Measurements from ENCODE around the gene CLEC9A. TPM values are rescaled to one million over a fixed set of nuclear protein-coding genes. Genes with fewer than 3 reads are reported as not detected.

CLEC9A gene
- polyA plus RNA-seq, 2 of the 4 experiments (the other 2 are of a cell fraction), result not detected

DNA sequence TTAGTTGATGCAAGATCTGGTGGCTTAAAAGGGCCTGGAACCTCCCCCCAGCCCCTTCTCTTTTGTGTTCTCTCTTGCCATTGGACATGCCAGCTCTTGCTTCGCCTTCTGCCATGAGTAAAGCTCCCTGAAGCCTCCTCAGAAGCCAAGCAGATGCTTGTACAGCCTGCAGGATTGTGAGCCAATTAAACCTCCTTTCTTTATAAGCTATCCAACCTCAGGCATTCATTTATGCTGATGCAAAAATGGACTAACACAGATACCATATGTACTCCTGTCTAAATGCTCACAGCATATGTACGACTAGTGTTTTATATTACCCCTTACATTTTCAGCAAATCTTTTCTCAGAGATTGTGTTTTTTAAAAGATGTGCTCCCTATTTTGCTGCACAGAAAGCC is 41.6 kb downstream of the CLEC9A start:
- no peak overlapping the region for H3K4me3 ChIP-seq
- H3K4me2 ChIP-seq, result no peak overlapping the region
- no peak for DNase-seq (ENCODE audit: low read depth in 1 of 2, low spot score in 1 of 2)
- ATAC-seq, result no peak
- ChIA-PET CTCF (no interaction called here), POLR2A (no interaction called here)
- H3K27ac ChIP-seq, result no peak overlapping the region
- TF ChIP-seq ZSCAN20 (CRISPR knock-in tag; IDR thresholded peaks at IDR 0.05) (no peak), JUN (IDR thresholded peaks at IDR 0.05) (no peak), GATA3 (IDR thresholded peaks at IDR 0.05; ENCODE audit: borderline replicate concordance) (no peak), RAD21 (conservative IDR thresholded peaks at IDR 0.05 in 1 of 2, IDR thresholded peaks at IDR 0.05 in 1 of 2) (no peak), NPAS2 (CRISPR knock-in tag; IDR thresholded peaks at IDR 0.05; ENCODE audit: borderline replicate concordance) (no peak), MAZ (IDR thresholded peaks at IDR 0.05; ENCODE audit: borderline replicate concordance, low read depth, low read length) (no peak), RARB (CRISPR knock-in tag; IDR thresholded peaks at IDR 0.05) (no peak), MAFK (IDR thresholded peaks at IDR 0.05; ENCODE audit: partially characterized antibody) (no peak), BHLHE40 (IDR thresholded peaks at IDR 0.05; ENCODE audit: low read depth, low read length) (no peak), JUNB (IDR thresholded peaks at IDR 0.05) (no peak), EHF (CRISPR knock-in tag; IDR thresholded peaks at IDR 0.05) (no peak), RFX5 (IDR thresholded peaks at IDR 0.05) (no peak), TP53 (CRISPR knock-in tag; IDR thresholded peaks at IDR 0.05) (no peak)
- TF ChIP-seq, protein P1, sequence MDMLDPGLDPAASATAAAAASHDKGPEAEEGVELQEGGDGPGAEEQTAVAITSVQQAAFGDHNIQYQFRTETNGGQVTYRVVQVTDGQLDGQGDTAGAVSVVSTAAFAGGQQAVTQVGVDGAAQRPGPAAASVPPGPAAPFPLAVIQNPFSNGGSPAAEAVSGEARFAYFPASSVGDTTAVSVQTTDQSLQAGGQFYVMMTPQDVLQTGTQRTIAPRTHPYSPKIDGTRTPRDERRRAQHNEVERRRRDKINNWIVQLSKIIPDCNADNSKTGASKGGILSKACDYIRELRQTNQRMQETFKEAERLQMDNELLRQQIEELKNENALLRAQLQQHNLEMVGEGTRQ (IDR thresholded peaks at IDR 0.05), result no peak
- no peak for FAIRE-seq
- H3K9me3 ChIP-seq, result no peaks in the 10 kb centered on the region
- WGBS (ENCODE audit: missing lambda C conversion rate), result 38% methylated on average over 2 of the region's 2 CpGs
- H3K4me1 ChIP-seq, result no peaks in the 10 kb centered on the region

DNA sequence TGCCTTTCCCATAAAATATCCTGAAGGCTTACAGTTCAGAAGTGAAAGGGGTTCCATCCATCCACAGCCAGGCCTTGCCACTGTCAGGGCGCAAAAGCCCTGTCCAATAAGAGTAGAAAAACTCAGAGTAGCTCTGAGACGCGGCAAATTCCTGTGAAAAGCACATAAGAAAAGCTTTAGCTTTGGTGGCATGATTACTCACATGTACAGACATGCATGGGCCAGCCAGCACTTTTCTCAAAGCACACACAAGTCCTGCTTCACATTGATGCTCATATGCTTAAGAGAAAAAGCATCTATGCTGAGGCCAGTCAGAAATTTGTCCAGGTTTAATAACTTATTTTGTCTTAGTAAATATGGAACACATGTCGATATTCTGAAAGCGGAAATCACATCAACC is 42.8 kb downstream of the CLEC9A start:
- Histone ChIP-seq H3K27ac (no peak overlapping the region), H3K4me3 (no peak overlapping the region), H3K4me1 (no peaks in the 10 kb centered on the region), H3K9me3 (no peaks in the 10 kb centered on the region), H3K4me2 (no peak overlapping the region)
- DNase-seq (ENCODE audit: low read depth in 1 of 2, low spot score in 1 of 2), result no peak
- TF ChIP-seq CHD4 (IDR thresholded peaks at IDR 0.05; ENCODE audit: borderline replicate concordance) (no peak), NR3C1 (IDR thresholded peaks at IDR 0.05) (no peak)
- ChIA-PET POLR2A (no interaction called here), CTCF (no interaction called here)
- FAIRE-seq, result no peak
- 74% methylated on average over 5 of the region's 5 CpGs for WGBS (ENCODE audit: missing lambda C conversion rate)
- ATAC-seq, result no peak

DNA sequence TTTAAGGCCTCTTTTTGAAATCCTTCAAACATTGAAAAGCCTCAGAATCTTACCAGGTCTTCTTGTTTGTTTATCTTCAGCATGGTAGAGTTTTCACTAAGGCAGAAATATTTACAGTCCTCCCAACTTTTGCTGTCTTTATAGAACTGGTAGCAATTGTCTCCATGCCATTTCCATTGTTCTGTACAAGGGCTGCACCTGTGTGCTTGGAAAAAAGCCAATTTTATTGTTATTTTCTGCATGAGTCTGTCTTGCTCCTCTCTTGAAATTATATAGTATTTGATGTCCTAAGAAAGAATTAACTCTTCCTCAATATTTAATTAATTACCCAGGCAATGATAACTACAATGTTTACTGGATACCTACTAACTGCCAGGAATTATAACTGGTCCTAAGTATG is 45.0 kb downstream of the CLEC9A start:
- CTCF ChIA-PET, result interaction anchor here (0.8 kb wide), 1 partner anchor 606 kb away, joined by 3 read pairs; no protein-coding TSS in a partner anchor
- POLR2A ChIA-PET, result no interaction called here
- H3K27ac ChIP-seq, result no peak overlapping the region
- no peaks in the 10 kb centered on the region for H3K9me3 ChIP-seq
- ATAC-seq (no peak), DNase-seq (ENCODE audit: low read depth in 1 of 2, low spot score in 1 of 2) (no peak), FAIRE-seq (no peak)
- TF ChIP-seq ZC3H11A (IDR thresholded peaks at IDR 0.05), result no peak
- no peak for TF ChIP-seq SMC3 (IDR thresholded peaks at IDR 0.05)
- no peak for TF ChIP-seq MAFK (IDR thresholded peaks at IDR 0.05; ENCODE audit: partially characterized antibody)
- TF ChIP-seq RFX5 (IDR thresholded peaks at IDR 0.05), result no peak
- no peak for TF ChIP-seq HOXB13 (CRISPR knock-in tag; IDR thresholded peaks at IDR 0.05; ENCODE audit: low read depth)
- TF ChIP-seq RNF2 (IDR thresholded peaks at IDR 0.05; ENCODE audit: borderline replicate concordance, low read depth), result no peak
- no peak for TF ChIP-seq HDAC2 (IDR thresholded peaks at IDR 0.05)
- no peak for TF ChIP-seq POLR2AphosphoS2 (conservative IDR thresholded peaks at IDR 0.05; ENCODE audit: low read length)
- TF ChIP-seq MYC (IDR thresholded peaks at IDR 0.05; ENCODE audit: borderline replicate concordance, low read length), result no peak
- TF ChIP-seq CHD4 (IDR thresholded peaks at IDR 0.05; ENCODE audit: borderline replicate concordance), result no peak
- TF ChIP-seq TFCP2L1 (CRISPR knock-in tag; IDR thresholded peaks at IDR 0.05), result no peak
- no peak overlapping the region for H3K4me2 ChIP-seq
- H3K4me3 ChIP-seq, result no peak overlapping the region
- H3K4me1 ChIP-seq, result no peaks in the 10 kb centered on the region

Data from A549 (cell line).